ENCODE measurements around the gene LTC4S. TPM values are rescaled to one million over a fixed set of nuclear protein-coding genes. Genes with fewer than 3 reads are reported as not detected.
A peak's percentile ranks its signal among the peaks of the same experiment; 100 is the strongest.

Gene LTC4S
- total RNA-seq, 2 experiments from 2014 or later, result 5.7 to 6.3 TPM

GRCh38 chr5:179814090-179814489 lies 20.3 kb downstream of the LTC4S start:
- no peak for DNase-seq
- POLR2A ChIA-PET, result no interaction called here
- Mint-ChIP-seq H3K27me3 (no peaks in the 10 kb centered on the region), H3K9me3 (no peaks in the 10 kb centered on the region), H3K27ac (no peak overlapping the region), H3K4me3 (no peak overlapping the region), H3K4me1 (peaks cover 7% of the 10 kb centered on the region), H3K36me3 (peaks cover 4% of the 10 kb centered on the region)
- ATAC-seq (ENCODE audit: low read depth), result no peak

GRCh38 chr5:179815491-179816249 lies 21.9 kb downstream of the LTC4S start:
- H3K36me3 Mint-ChIP-seq, result peaks cover 4% of the 10 kb centered on the region
- H3K9me3 Mint-ChIP-seq, result no peaks in the 10 kb centered on the region
- POLR2A ChIA-PET, result interaction anchor here (1.1 kb wide), 1 partner anchor 193 kb away, joined by 3 read pairs; the partner anchor contains the start of gene HNRNPH1
- H3K4me1 Mint-ChIP-seq, result peaks cover 15% of the 10 kb centered on the region
- H3K27ac Mint-ChIP-seq, result no peak overlapping the region
- ATAC-seq (ENCODE audit: low read depth) (no peak), DNase-seq (no peak)
- H3K27me3 Mint-ChIP-seq, result no peaks in the 10 kb centered on the region
- H3K4me3 Mint-ChIP-seq, result no peak overlapping the region

- POLR2A ChIA-PET, result interaction anchor here (1.1 kb wide), 1 partner anchor 193 kb away, joined by 3 read pairs; the partner anchor contains the start of gene HNRNPH1
- H3K36me3 Mint-ChIP-seq, result peaks cover 4% of the 10 kb centered on the region
- no peak for DNase-seq
- H3K27me3 Mint-ChIP-seq, result no peaks in the 10 kb centered on the region
- no peak overlapping the region for H3K4me3 Mint-ChIP-seq
- H3K27ac Mint-ChIP-seq, result no peak overlapping the region
- H3K9me3 Mint-ChIP-seq, result no peaks in the 10 kb centered on the region
- peaks cover 15% of the 10 kb centered on the region for H3K4me1 Mint-ChIP-seq
- ATAC-seq (ENCODE audit: low read depth), result no peak
Measured at GRCh38 chr5:179816401-179816795, 22.6 kb downstream of the LTC4S start.

- DNase-seq (no peak), ATAC-seq (ENCODE audit: low read depth) (no peak)
- Mint-ChIP-seq H3K27me3 (no peaks in the 10 kb centered on the region), H3K9me3 (no peaks in the 10 kb centered on the region), H3K36me3 (peaks cover 6% of the 10 kb centered on the region), H3K4me1 (peaks cover 17% of the 10 kb centered on the region), H3K27ac (no peak overlapping the region), H3K4me3 (peak overlapping the region; percentile 39)
- POLR2A ChIA-PET, result interaction anchor here (0.9 to 4.0 kb wide), 3 partner anchors 10 to 194 kb away, joined by 3 to 42 read pairs (median 5); partner anchors contain the start of genes HNRNPH1 and MGAT4B
Measured at GRCh38 chr5:179816796-179817469, 23.1 kb downstream of the LTC4S start.

- POLR2A ChIA-PET, result interaction anchor here (0.9 to 4.0 kb wide), 2 partner anchors 11 to 194 kb away, joined by 5 to 42 read pairs; partner anchors contain the start of genes HNRNPH1 and MGAT4B
- Mint-ChIP-seq H3K4me1 (peaks cover 23% of the 10 kb centered on the region), H3K9me3 (no peaks in the 10 kb centered on the region), H3K36me3 (peaks cover 6% of the 10 kb centered on the region), H3K4me3 (peak overlapping the region; percentile 39), H3K27me3 (no peaks in the 10 kb centered on the region), H3K27ac (peak overlapping the region; percentile 90)
- DNase-seq, result no peak
- no peak for ATAC-seq (ENCODE audit: low read depth)
Measured at GRCh38 chr5:179817470-179817840, 23.7 kb downstream of the LTC4S start.

GRCh38 chr5:179817890-179818745 lies 24.3 kb downstream of the LTC4S start:
- POLR2A ChIA-PET, result interaction anchor here (0.9 to 4.0 kb wide), 3 partner anchors 11 to 194 kb away, joined by 3 to 42 read pairs (median 5); partner anchors contain the start of genes HNRNPH1 and MGAT4B
- peak overlapping the region; percentile 90 for H3K27ac Mint-ChIP-seq

GRCh38 chr5:179818746-179819295 lies 25.0 kb downstream of the LTC4S start:
- POLR2A ChIA-PET, result interaction anchor here (0.9 to 4.0 kb wide), 7 partner anchors 8 to 195 kb away, joined by 3 to 42 read pairs (median 5); partner anchors contain the start of genes HNRNPH1 and MGAT4B
- Mint-ChIP-seq H3K4me3 (peak overlapping the region; percentile 78), H3K27me3 (no peaks in the 10 kb centered on the region), H3K27ac (peak overlapping the region; percentile 90), H3K9me3 (no peaks in the 10 kb centered on the region), H3K36me3 (peaks cover 5% of the 10 kb centered on the region), H3K4me1 (peaks cover 23% of the 10 kb centered on the region)
- peak; percentile 86 for DNase-seq
- ATAC-seq (ENCODE audit: low read depth), result peak; percentile 66

More at GRCh38 chr5:179817890-179818745, 24.3 kb downstream of the LTC4S start:
- Mint-ChIP-seq H3K4me1 (peaks cover 23% of the 10 kb centered on the region), H3K4me3 (peak overlapping the region; percentile 78), H3K27me3 (no peaks in the 10 kb centered on the region), H3K9me3 (no peaks in the 10 kb centered on the region), H3K36me3 (peaks cover 6% of the 10 kb centered on the region)
- no peak for ATAC-seq (ENCODE audit: low read depth)
- no peak for DNase-seq

GRCh38 chr5:179819296-179820126 lies 25.7 kb downstream of the LTC4S start:
- peaks cover 24% of the 10 kb centered on the region for H3K4me1 Mint-ChIP-seq
- peak overlapping the region; percentile 87 for H3K27ac Mint-ChIP-seq
- DNase-seq (peak; percentile 64), ATAC-seq (ENCODE audit: low read depth) (peak; percentile 1)
- peak overlapping the region; percentile 90 for H3K4me3 Mint-ChIP-seq
- POLR2A ChIA-PET, result interaction anchor here (0.8 to 4.0 kb wide), 13 partner anchors 8 to 196 kb away, joined by 3 to 42 read pairs (median 5); partner anchors contain the start of genes HNRNPH1, MGAT4B and TBC1D9B
- H3K36me3 Mint-ChIP-seq, result peaks cover 4% of the 10 kb centered on the region
- H3K9me3 Mint-ChIP-seq, result no peaks in the 10 kb centered on the region
- H3K27me3 Mint-ChIP-seq, result no peaks in the 10 kb centered on the region

- peak overlapping the region; percentile 90 for H3K4me3 Mint-ChIP-seq
- no peak for ATAC-seq (ENCODE audit: low read depth)
- no peaks in the 10 kb centered on the region for H3K27me3 Mint-ChIP-seq
- peak overlapping the region; percentile 87 for H3K27ac Mint-ChIP-seq
- no peaks in the 10 kb centered on the region for H3K9me3 Mint-ChIP-seq
- H3K36me3 Mint-ChIP-seq, result peaks cover 10% of the 10 kb centered on the region
- POLR2A ChIA-PET, result interaction anchor here (0.8 to 4.0 kb wide), 12 partner anchors 9 to 123 kb away, joined by 3 to 42 read pairs (median 6); partner anchors contain the start of genes MGAT4B and TBC1D9B
- no peak for DNase-seq
- H3K4me1 Mint-ChIP-seq, result peaks cover 29% of the 10 kb centered on the region
Measured at GRCh38 chr5:179820127-179820482, 26.3 kb downstream of the LTC4S start.

- peaks cover 29% of the 10 kb centered on the region for H3K4me1 Mint-ChIP-seq
- H3K4me3 Mint-ChIP-seq, result peak within 1 kb of the TSS; percentile 90
- POLR2A ChIA-PET, result interaction anchor here (1.0 to 4.0 kb wide), 11 partner anchors 10 to 124 kb away, joined by 3 to 42 read pairs (median 8); partner anchors contain the start of genes MGAT4B and TBC1D9B
- DNase-seq (peak; percentile 91), ATAC-seq (ENCODE audit: low read depth) (peak; percentile 38)
- H3K9me3 Mint-ChIP-seq, result no peaks in the 10 kb centered on the region
- peaks cover 10% of the 10 kb centered on the region for H3K36me3 Mint-ChIP-seq
- H3K27me3 Mint-ChIP-seq, result no peaks in the 10 kb centered on the region
- H3K27ac Mint-ChIP-seq, result peak within 1 kb of the TSS; percentile 96
Measured at GRCh38 chr5:179820483-179821297, 26.9 kb downstream of the LTC4S start, which contains the start of gene SQSTM1. Gene SQSTM1 (plus strand): TSS chr5:179820905. CDS start chr5:179820937, 32 bp downstream.
